GM19099 (cell line): ENCODE data around the gene NGEF.

ENCODE experiments used
- POLR2A ChIP-seq: IDR thresholded peaks from 3 replicates; pipeline ENCODE4 v1.6.1; 2011; ENCODE audit warnings: low read depth; ENCODE audit not compliant: insufficient read length; ENCODE audit errors: extremely low read depth

Gene NGEF

DNA sequence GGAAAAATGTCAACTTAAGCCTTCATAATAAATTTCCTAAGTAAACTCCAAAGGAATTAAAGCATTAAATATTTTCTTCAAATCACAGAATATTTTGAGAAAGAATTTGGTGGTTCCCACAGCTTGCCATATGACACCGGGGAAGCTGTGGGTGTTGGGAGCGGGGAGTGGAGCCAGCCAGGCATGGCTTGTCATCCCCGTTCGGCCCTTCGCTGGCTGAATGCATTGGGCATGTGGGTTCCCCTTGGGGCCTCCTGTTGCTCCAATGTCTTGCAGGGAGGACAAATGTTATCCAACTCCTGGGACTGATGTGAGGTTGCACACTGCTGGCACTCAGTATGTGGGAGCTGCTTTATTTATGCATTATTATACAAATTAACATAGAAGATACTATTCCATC, 18.6 kb downstream of the NGEF start:
- TF ChIP-seq POLR2A, result no peak

DNA sequence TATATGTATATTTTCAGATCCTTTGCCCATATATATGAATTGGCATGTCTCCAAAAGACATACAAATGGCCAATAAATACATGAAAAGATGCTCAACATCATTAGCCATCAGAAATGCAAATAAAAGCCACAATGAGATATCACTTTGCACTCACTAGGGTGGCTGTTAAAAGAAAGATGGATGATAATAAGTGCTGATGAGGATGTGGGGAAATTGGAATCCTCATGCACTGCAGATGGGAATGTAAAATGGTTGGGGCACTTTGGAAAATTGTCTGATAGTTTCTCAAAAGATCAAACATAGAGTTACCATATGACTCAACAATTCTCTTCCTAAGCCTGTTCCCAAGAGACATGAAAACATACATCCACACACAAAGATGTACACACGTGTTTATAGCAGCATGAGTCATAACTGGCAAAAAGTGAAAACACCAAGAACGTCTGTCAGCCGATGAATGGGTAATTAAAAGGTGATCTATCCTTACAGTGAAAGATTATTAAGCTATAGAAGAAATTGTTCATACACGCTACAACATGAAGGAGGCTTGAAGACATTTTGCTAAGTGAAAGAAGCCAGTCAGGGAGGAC, 19.7 kb downstream of the NGEF start:
- TF ChIP-seq POLR2A, result no peak

DNA sequence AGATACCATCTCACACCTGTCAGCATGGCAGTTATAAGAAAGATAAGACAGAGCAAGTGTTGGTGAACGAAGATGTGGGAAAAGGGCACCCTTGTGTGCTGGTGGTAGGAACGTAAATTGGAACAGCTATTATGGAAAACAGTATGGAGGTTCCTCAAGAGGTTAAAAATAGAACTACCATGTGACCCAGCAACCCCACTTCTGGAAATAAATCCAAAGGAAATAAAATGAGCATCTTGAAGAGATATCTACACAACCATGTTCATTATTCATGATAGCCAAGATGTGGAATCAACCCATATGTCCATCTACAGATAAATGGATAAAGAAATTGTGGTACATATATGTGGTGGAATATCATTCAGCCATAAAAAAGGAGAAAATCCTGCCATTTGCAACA, 26.9 kb downstream of the NGEF start:
- TF ChIP-seq POLR2A, result no peak

DNA sequence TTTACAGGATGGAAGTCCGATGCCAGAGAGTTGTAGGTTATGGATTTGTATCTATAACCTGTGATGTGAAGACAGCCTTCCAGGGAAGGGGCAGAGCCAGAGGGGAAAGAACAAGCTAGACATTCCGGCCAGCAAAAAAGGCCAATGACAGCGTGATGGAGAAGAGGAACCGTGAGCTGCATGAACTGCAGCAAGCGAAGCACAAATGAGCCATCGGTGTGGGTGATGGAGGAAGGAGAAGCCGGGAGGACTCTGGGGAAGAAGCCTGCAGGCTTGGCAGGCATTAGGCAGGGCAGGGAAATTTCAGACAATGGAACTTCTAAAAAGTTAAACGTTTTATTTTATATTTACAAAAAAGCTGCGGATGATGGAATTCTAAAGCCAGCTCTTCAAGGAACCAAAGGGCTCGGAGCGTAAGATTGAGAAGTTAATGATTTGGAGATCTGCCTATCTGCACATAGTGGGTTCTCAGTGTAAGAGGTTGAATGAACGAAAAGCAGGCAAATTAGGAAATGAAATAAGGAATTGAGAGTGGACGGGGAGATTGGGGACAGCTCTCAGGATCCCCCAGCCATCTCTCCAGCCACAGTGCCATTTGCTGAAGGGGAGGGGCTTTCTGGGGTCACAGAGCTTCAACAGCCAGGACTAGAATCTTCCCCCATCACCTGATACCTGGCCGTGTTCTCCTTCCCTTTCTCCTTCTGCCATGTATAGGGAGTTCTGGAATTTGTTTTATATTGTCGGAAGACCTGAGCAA, 28.4 kb downstream of the NGEF start:
- no peak for TF ChIP-seq POLR2A

DNA sequence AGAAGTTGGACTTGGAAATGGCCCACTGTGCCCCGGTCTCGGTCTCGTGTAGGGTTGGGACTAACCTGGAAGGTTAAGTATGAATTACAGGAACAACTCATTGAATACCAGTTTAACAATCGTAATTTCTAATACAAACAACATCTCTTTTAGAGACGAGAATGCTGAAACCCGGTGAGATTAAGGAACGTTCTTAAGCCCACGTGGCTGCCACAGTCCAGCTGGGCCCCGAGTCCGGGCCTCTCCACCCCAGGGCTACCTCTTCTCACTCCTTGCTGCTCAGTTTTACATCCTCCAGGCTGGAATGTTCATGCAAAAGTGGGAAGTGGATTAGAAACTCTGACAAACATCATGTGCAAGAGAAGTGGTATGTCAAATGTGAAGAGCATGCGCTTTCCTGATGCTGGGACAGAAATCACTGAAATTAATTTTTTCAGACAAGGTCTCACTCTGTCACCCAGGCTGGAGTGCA, 29.4 kb downstream of the NGEF start:
- TF ChIP-seq POLR2A, result no peak

DNA sequence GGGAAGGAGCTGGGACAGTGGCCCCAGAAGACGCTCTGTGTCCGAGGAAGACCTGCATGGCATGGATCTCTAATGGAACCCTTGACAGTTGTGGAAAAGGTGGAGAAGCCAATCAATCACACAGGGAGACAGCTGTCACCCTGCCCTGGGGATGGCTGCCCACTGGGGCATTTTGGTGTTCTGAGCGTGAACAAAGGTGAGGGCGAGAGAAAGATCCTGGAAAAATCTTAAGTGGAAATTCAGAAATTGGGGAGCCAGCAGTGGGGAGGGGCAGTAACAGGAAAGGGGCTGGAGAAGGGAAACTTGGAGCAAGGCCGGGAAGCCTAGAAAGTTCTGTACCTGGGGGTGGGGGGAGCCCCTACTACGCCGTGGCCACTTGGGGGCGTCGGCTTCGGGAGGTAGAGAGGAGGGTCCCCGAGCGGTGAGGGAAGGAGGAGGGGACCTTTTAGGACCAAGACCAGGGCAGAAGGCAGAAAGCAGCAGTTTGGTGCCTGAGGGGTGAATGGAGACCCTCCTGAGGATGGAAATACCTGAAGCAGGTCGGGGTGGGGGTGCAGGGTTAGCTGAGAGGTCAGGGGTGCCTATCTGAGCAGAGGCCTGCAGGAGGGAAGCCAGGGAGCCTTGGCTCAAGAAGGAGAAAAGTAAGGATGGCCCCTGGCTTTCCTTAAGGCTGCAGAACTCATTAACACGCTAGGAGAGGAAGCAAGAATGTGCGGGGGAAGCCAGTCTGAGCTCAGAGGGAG, 30.0 kb downstream of the NGEF start:
- TF ChIP-seq POLR2A, result no peak

DNA sequence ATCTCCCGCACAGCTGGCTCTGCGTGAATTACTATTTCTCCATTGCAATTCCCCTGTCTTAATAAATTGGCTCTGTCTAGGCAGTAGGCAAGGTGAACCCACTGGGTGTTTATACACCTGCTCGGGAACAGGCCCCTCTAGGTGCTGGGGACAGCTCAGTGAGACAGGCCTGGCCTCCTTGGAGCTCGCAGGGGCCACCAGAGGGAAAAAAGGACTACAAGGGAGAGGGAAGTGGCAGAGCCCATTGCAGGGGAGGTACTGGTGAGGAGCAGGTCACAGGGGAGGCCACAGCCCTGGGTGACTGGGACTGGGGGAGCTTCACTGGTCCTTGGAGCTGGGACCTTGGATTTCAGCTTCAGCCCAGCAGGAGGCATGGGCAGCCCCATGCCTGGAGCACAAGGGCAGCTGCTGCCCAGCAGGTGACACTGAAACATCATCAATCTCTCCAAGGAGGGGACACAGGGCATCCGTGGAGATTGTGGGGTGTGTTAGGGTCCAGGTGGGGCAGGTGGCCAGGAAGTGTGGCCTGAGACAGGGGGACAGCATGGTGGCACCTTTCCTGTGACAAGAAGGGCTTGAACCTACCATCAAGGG, 31.2 kb downstream of the NGEF start:
- TF ChIP-seq POLR2A, result no peak

DNA sequence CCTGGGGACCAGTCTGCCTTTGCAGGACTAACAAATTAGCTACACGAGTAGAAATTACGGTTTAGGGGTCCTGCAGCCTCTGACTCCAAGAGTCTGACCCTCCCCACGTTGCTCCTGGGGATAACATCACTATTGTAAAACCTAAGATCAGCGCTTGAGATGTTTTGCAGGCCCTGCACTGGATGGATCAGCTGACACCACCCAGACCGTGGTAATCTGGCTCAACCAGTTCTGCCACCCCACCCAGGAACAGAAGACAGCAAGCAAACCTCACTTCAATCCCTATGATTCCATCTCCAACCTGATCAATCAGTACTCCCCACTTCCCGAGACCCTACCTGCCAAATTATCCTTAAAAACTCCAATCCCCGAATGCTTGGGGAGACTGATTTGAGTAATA, 31.7 kb downstream of the NGEF start:
- no peak for TF ChIP-seq POLR2A

DNA sequence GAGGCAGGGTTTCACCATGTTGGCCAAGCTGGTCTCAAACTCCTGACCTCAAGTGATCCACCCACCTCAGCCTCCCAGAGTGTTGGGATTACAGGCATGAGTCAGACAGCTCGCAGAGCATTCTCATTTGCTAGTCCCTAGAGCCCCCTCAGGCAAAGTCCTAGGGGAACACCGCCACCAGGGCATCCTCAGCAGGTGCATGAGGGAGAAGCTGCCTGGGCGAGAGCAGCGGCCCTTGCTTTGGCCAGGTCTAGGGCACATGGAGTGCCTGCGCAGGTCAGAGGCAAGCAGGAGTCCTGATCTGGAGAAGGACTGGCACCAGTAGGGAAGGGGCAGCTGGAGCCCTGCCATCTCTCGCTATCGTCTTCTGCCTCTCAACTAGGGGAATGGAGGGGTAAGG, 32.4 kb downstream of the NGEF start:
- no peak for TF ChIP-seq POLR2A

DNA sequence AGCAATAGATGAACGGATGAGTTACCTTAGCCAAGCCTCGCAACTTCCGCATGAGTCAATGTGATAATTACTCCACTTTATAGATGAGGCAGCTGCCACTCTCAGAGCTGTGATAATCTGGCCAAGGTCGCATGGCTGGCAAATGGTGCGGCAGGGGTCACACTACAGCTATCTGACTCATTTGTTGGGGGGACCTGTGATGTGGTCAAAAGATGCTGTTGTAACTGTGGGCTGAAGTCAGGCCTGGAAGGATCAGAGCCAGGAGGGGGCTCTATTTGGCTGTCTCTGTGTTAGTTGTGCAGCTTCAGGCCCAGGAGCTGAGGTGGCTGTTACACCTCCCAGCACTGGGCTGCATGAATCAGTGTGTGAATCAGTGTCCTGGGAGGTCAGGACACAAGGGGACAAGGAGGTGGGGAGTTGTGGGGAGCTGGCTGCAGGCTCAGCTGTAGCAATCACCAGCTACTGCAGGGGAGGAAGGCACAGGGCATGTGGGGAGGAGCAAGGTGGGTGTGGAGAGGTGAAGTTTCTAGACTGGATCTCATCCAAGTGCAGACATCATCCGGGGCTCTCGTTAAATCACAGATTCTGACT, 33.1 kb downstream of the NGEF start:
- TF ChIP-seq POLR2A, result no peak

DNA sequence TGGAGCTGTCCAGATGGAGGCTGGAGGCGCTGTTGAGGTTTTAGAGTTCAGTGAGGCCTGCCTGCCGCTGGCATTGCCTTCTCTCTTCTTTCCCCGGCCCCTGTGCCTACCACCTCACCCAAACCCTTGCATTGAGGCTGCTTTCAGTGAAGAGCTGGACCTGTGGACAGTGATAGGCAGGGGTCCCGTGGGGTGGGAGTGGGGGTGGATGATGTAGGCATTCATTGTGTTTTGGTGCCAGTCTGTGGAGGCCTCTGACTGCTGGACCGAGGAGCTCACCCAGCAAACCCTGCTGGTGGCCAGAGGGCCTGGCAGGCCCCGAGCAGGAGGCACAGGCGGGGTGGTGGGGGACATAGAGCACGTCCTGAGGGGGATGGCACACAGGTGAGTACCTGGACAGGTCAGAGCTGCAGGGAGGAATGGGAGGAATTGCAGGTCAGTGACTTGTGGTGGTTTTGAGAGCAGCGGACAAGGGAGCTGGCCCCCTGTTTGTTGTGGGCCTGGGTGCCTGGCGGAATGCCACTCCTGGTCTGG, 35.6 kb downstream of the NGEF start:
- no peak for TF ChIP-seq POLR2A

DNA sequence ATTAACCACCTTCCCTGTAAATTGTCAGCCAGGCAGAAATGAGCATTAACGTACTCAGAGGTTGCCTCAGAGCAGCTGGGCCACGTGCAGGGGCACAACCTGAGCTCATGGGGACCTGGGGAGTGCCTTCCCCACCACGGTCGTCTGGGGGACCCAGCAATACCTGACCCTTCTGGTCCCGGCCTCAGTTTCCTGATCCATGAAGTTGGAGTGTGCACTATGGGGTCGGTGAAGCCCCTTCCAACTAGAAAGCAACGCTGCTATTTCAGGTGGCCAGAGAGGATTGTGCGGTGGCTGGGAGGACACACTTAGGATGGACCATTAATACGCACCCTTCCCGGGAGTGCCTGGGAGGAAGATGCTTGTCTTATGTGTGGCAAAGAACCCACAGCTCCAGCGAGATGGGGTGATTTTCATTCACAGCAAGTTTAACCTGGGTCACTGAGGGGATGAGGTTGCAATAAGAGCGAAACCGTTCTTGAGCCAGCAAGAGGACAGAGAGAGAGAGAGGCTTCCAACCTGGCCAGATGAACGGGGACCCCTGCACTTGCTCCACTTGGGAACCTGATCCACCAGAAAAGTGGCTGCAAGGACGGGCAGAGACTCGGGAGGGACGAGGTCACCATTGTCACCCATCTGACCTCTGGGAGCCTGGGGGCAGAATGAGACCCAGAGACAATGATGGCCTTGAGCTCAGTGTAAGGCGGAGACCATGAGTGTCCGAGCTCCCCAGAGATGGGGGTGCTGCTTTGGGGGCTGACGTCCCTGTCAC, 36.2 kb downstream of the NGEF start:
- no peak for TF ChIP-seq POLR2A

DNA sequence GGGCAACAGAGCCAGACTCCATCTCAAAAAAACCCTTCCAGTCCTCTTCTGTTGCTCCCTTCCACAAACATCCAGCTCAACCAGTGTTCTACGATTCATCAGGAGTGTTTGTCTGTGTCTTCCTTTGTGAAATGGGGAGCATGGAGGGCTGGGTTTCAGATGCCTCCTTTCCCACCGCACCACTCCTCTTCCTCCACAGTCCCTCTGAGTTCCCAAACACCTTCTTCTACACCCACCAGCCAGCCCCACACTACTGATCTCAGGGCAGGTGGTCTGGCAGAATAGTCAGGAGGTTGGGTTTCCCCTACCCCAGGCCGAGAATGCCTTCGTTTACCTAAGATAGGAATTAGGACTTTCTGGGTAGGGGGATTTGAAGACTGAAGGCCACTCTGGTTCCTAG, 36.9 kb downstream of the NGEF start:
- TF ChIP-seq POLR2A, result no peak

DNA sequence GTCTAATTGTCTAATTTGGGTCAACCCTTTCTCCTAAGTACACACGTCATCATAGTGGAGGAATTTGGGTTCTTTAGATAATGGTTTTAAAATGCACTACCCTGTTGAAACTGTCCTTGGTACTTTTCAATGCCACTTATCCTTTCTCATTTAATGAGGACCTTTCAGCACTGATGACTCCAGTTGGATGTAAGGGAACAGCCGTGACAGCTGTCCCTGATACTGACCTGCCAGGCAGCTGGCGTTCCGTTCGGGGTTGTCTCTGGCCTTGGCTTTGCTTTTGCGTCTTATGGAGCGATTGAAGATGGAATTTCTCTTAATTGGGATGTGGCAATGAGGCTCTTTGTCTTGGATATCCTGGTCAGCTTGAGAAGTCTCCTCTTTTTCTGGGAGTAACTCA, 38.7 kb downstream of the NGEF start:
- TF ChIP-seq POLR2A, result no peak
